Measurements from ENCODE around the gene LSM3.

The LSM3 gene

DNA sequence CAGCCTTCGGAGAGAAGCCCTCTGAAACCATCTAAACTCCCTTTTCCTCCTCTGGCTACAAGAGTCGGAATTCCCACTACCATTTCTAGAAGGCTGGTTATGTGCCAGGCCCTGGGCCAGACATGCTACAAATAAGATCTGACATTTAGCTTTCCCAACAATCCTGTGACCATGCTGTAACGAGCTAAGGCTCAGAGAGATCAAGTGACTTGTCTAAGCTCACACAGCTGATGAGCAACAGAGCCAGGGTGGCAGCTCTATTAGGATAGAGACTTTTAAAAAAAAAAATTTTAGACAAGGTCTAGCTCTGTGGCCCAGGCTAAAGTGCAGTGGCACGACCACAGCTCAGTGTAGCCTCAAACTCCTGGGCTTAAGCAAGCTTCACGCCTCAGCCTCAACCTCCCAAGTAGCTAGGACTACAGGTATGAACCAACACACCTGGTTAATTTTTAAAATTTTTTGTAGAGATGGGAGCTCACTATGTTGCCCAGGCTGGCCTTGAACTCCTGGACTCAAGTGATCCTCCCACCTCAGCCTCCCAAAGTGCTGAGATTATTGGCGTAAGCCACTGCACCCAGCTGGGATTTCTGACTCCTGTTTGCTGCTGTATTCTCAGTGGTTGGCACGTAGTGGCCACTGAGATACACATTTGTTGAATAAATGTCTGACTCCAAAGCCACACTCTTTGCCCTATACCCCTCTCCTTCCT lies 34.6 kb downstream of the LSM3 start:
- TF ChIP-seq CTCF (IDR thresholded peaks at IDR 0.05; ENCODE audit: low read depth, low read length), result no peak
- H3K4me3 ChIP-seq (ENCODE audit: low read depth, low read length), result no peak overlapping the region

- no peak overlapping the region for H3K4me3 ChIP-seq (ENCODE audit: low read depth, low read length)
- TF ChIP-seq CTCF (IDR thresholded peaks at IDR 0.05; ENCODE audit: low read depth, low read length), result no peak
These were observed 36.1 kb downstream of the LSM3 start for GRCh38 chr3:14214764-14215163.

DNA sequence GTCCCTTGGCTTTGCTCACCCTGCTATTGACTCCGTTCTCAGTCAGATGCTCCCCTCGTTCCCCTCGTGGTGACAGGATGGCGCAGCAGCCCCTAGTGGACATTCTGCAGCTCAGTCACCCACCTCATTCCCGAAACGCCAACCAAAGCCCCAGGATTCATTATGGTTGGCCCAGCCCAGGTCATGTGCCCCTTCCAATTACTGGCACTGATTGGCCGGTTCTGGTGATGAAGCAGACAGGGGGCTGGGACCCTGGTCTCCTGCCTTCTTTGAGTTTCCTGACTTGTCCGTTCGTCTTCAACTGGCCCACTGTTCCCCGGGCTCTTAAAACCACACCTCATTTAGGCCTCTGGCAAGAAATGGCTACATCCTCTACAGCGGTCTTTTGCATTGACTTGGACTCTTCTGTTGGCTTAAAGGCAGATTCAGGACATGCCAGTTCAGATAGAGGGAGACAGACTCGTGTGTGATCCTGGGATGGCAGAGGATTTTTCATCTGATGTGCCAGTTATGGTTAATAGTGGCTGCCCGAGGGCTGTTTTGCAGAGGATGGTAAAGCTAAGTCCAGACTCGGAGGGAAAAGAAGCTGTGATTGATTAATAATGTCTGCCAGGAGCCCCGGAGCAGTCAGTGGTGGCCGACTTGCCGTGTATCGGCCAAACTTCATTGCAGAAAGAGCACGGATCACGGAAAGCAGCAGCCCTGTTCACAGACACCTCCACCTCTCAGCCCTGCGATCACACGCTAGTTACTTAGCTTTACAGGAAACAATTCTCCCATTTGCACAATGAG lies 37.8 kb downstream of the LSM3 start:
- no peak overlapping the region for H3K4me3 ChIP-seq (ENCODE audit: low read depth, low read length)
- peak; percentile 23; the same call in 1 of the 2 replicates for TF ChIP-seq CTCF (IDR thresholded peaks at IDR 0.05; ENCODE audit: low read depth, low read length)

DNA sequence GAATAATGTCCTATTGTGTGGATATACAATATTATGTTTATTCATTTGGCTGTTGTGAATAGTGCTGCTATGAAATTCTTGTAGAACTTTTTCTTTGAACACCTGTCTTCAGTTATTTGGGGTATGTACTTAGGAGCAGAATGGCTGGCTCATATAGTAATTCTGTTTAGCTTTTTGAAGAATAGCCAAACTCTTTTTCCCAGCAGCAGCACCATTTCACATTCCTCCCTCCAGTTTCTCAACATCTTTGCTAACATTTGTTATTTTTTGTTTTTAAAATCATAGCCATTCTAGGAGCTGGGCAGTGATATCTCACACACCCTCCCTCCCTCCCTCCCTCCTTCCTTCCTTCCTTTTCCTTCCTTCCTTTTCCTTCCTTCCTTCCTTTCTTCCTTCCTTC lies 39.7 kb downstream of the LSM3 start:
- TF ChIP-seq CTCF (IDR thresholded peaks at IDR 0.05; ENCODE audit: low read depth, low read length), result no peak
- H3K4me3 ChIP-seq (ENCODE audit: low read depth, low read length), result no peak overlapping the region

DNA sequence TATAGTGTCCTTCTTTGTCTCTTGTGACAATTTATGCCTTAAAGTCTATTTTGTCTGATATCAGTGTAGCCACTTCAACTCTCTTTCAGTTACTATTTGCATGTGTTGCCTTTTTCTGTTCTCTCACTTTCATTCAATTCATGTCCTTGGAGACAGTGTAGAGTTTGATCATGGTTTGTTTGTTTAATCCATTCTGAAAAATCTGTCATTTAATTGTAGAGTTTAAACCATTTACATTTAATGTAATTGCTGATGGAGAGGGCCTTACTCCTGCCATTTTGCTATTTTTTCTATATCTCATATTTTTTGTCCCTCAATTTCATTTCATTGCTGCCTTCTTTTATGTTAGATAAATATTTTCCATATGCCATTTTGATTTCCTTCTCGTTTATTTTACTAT lies 42.3 kb downstream of the LSM3 start:
- no peak overlapping the region for H3K4me3 ChIP-seq (ENCODE audit: low read depth, low read length)
- no peak for TF ChIP-seq CTCF (IDR thresholded peaks at IDR 0.05; ENCODE audit: low read depth, low read length)

DNA sequence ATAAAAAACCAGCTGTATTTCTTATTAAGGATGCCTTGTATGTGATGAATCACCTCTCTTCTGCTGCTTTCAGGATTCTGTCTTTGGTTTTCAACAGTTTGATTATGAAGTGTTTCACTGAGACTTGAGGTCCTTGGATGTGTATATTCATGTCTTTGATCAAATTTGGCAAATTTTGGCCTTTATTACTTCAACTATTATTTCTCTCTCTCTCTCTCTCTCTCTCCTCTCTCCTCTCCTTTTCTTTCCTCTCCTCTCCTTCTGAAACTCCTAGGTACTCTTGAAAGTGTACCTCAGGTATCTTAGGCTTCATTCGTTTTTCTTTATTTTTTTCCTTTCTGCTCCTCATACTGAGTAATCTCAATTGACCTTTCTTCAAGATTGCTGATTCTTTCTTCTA lies 43.3 kb downstream of the LSM3 start:
- no peak for TF ChIP-seq CTCF (IDR thresholded peaks at IDR 0.05; ENCODE audit: low read depth, low read length)
- no peak overlapping the region for H3K4me3 ChIP-seq (ENCODE audit: low read depth, low read length)

DNA sequence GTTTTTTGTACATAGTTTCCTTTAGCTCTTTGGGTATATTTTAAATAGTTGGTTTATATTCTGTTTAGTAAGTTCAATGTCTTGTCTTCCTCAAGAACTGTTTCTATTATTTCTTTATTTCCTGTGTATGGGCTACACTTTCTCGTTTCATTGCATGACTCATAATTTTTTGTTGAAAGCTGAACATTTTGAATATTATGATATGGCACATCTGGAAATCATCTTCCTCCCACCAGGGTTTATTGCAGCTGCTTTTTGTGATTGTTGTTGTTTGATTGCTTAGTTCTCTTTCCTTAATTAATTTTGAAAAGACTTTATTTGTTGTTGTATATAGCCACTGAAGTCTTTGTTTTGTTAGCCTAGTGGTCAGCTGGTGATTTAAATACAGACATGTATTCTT lies 43.8 kb downstream of the LSM3 start:
- TF ChIP-seq CTCF (IDR thresholded peaks at IDR 0.05; ENCODE audit: low read depth, low read length), result no peak
- H3K4me3 ChIP-seq (ENCODE audit: low read depth, low read length), result no peak overlapping the region
